OCI-LY3 (cell line): ENCODE results near the gene AUTS2.

Source experiments
- EZH2phosphoT487 ChIP-seq: fragments of 200-600 bp; shearing (Covaris generic); IDR thresholded peaks from 2 replicates; pipeline ENCODE4 v1.6.1; 2018; ENCODE audit warnings: antibody characterized with exemption, mixed run types, low read depth
- TF ChIP-seq, protein P1 (sequence below): fragments of 200-600, 300-600 bp; sonication (generic); IDR thresholded peaks from 2 replicates; pipeline ENCODE4 v1.5.1; 2014; ENCODE audit warnings: antibody characterized with exemption, low read length, low read depth

- TF ChIP-seq, protein P1, sequence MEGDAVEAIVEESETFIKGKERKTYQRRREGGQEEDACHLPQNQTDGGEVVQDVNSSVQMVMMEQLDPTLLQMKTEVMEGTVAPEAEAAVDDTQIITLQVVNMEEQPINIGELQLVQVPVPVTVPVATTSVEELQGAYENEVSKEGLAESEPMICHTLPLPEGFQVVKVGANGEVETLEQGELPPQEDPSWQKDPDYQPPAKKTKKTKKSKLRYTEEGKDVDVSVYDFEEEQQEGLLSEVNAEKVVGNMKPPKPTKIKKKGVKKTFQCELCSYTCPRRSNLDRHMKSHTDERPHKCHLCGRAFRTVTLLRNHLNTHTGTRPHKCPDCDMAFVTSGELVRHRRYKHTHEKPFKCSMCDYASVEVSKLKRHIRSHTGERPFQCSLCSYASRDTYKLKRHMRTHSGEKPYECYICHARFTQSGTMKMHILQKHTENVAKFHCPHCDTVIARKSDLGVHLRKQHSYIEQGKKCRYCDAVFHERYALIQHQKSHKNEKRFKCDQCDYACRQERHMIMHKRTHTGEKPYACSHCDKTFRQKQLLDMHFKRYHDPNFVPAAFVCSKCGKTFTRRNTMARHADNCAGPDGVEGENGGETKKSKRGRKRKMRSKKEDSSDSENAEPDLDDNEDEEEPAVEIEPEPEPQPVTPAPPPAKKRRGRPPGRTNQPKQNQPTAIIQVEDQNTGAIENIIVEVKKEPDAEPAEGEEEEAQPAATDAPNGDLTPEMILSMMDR, result no peak
- TF ChIP-seq EZH2phosphoT487, result no peak
Observed at GRCh38 chr7:69957661-69958060, 359.4 kb downstream of the AUTS2 start.
